ENCODE data around the gene ADAM22. TPM values are rescaled to one million over a fixed set of nuclear protein-coding genes. Genes with fewer than 3 reads are reported as not detected.

The ADAM22 gene
- total and polyA plus RNA-seq, 4 donors: 27.2 to 178 (median 44.1) TPM

- H3K36me3 ChIP-seq (ENCODE audit: control insufficient read depth, insufficient read depth, low read length): no peaks in the 10 kb centered on the region
- no peak overlapping the region for H3K27ac ChIP-seq (ENCODE audit: low read depth, low read length)
- DNase-seq (ENCODE audit: low read depth in 4 of 6, low spot score in 6 of 6): no peak
- 90% methylated on average over 2 of the region's 6 CpGs for WGBS (ENCODE audit: insufficient coverage)
- no peaks in the 10 kb centered on the region for H3K27me3 ChIP-seq (ENCODE audit: control insufficient read depth, insufficient read depth, low read length)
- H3K4me1 ChIP-seq (ENCODE audit: control insufficient read depth, insufficient read depth, low read length): no peaks in the 10 kb centered on the region
- no peak overlapping the region for H3K4me3 ChIP-seq (ENCODE audit: low read depth, low read length)
- peaks cover 2% of the 10 kb centered on the region for H3K9me3 ChIP-seq (ENCODE audit: control insufficient read depth, insufficient read depth, low read length)
Observed at GRCh38 chr7:88001744-88002530, 67.9 kb downstream of the ADAM22 start.

GRCh38 chr7:88002617-88003016 is 68.6 kb downstream of the ADAM22 start:
- Histone ChIP-seq H3K9me3 (ENCODE audit: control insufficient read depth, insufficient read depth, low read length) (peaks cover 2% of the 10 kb centered on the region), H3K4me3 (ENCODE audit: low read depth, low read length) (no peak overlapping the region), H3K36me3 (ENCODE audit: control insufficient read depth, insufficient read depth, low read length) (no peaks in the 10 kb centered on the region), H3K27me3 (ENCODE audit: control insufficient read depth, insufficient read depth, low read length) (no peaks in the 10 kb centered on the region), H3K4me1 (ENCODE audit: control insufficient read depth, insufficient read depth, low read length) (no peaks in the 10 kb centered on the region), H3K27ac (ENCODE audit: low read depth, low read length) (no peak overlapping the region)
- no peak for DNase-seq (ENCODE audit: low read depth in 4 of 6, low spot score in 6 of 6)

- Histone ChIP-seq H3K4me3 (ENCODE audit: low read depth, low read length) (no peak overlapping the region), H3K27me3 (ENCODE audit: control insufficient read depth, insufficient read depth, low read length) (no peaks in the 10 kb centered on the region), H3K9me3 (ENCODE audit: control insufficient read depth, insufficient read depth, low read length) (peaks cover 2% of the 10 kb centered on the region), H3K4me1 (ENCODE audit: control insufficient read depth, insufficient read depth, low read length) (no peaks in the 10 kb centered on the region), H3K27ac (ENCODE audit: low read depth, low read length) (no peak overlapping the region), H3K36me3 (ENCODE audit: control insufficient read depth, insufficient read depth, low read length) (no peaks in the 10 kb centered on the region)
- 85% methylated on average over 2 of the region's 3 CpGs for WGBS (ENCODE audit: insufficient coverage)
- DNase-seq (ENCODE audit: low read depth in 4 of 6, low spot score in 6 of 6): no peak
Observed at GRCh38 chr7:88003581-88003980, 69.5 kb downstream of the ADAM22 start.

- Histone ChIP-seq H3K4me1 (ENCODE audit: control insufficient read depth, insufficient read depth, low read length) (no peaks in the 10 kb centered on the region), H3K27me3 (ENCODE audit: control insufficient read depth, insufficient read depth, low read length) (no peaks in the 10 kb centered on the region), H3K4me3 (ENCODE audit: low read depth, low read length) (no peak overlapping the region), H3K36me3 (ENCODE audit: control insufficient read depth, insufficient read depth, low read length) (no peaks in the 10 kb centered on the region), H3K9me3 (ENCODE audit: control insufficient read depth, insufficient read depth, low read length) (peaks cover 2% of the 10 kb centered on the region), H3K27ac (ENCODE audit: low read depth, low read length) (no peak overlapping the region)
- DNase-seq (ENCODE audit: low read depth in 4 of 6, low spot score in 6 of 6): no peak
Observed at GRCh38 chr7:88005191-88005590, 71.1 kb downstream of the ADAM22 start.

GRCh38 chr7:88009651-88010050 is 75.6 kb downstream of the ADAM22 start:
- H3K27me3 ChIP-seq (ENCODE audit: control insufficient read depth, insufficient read depth, low read length): no peaks in the 10 kb centered on the region
- no peak overlapping the region for H3K4me3 ChIP-seq (ENCODE audit: low read depth, low read length)
- no peaks in the 10 kb centered on the region for H3K4me1 ChIP-seq (ENCODE audit: control insufficient read depth, insufficient read depth, low read length)
- no peaks in the 10 kb centered on the region for H3K36me3 ChIP-seq (ENCODE audit: control insufficient read depth, insufficient read depth, low read length)
- H3K27ac ChIP-seq (ENCODE audit: low read depth, low read length): no peak overlapping the region
- no CpG with 5 or more reads among the region's 3 CpGs for WGBS (ENCODE audit: insufficient coverage)
- H3K9me3 ChIP-seq (ENCODE audit: control insufficient read depth, insufficient read depth, low read length): peaks cover 2% of the 10 kb centered on the region
- no peak for DNase-seq (ENCODE audit: low read depth in 4 of 6, low spot score in 6 of 6)

- H3K4me3 ChIP-seq (ENCODE audit: low read depth, low read length): no peak overlapping the region
- no peak for DNase-seq (ENCODE audit: low read depth in 4 of 6, low spot score in 6 of 6)
- H3K4me1 ChIP-seq (ENCODE audit: control insufficient read depth, insufficient read depth, low read length): no peaks in the 10 kb centered on the region
- no peaks in the 10 kb centered on the region for H3K27me3 ChIP-seq (ENCODE audit: control insufficient read depth, insufficient read depth, low read length)
- no peak overlapping the region for H3K27ac ChIP-seq (ENCODE audit: low read depth, low read length)
- H3K36me3 ChIP-seq (ENCODE audit: control insufficient read depth, insufficient read depth, low read length): no peaks in the 10 kb centered on the region
- no peaks in the 10 kb centered on the region for H3K9me3 ChIP-seq (ENCODE audit: control insufficient read depth, insufficient read depth, low read length)
Observed at GRCh38 chr7:88012086-88012485, 78.0 kb downstream of the ADAM22 start.

GRCh38 chr7:88013981-88014380 is 79.9 kb downstream of the ADAM22 start:
- no peaks in the 10 kb centered on the region for H3K36me3 ChIP-seq (ENCODE audit: control insufficient read depth, insufficient read depth, low read length)
- no peaks in the 10 kb centered on the region for H3K27me3 ChIP-seq (ENCODE audit: control insufficient read depth, insufficient read depth, low read length)
- DNase-seq (ENCODE audit: low read depth in 4 of 6, low spot score in 6 of 6): no peak
- H3K4me1 ChIP-seq (ENCODE audit: control insufficient read depth, insufficient read depth, low read length): no peaks in the 10 kb centered on the region
- no peak overlapping the region for H3K27ac ChIP-seq (ENCODE audit: low read depth, low read length)
- H3K9me3 ChIP-seq (ENCODE audit: control insufficient read depth, insufficient read depth, low read length): no peaks in the 10 kb centered on the region
- no CpG with 5 or more reads among the region's 3 CpGs for WGBS (ENCODE audit: insufficient coverage)
- H3K4me3 ChIP-seq (ENCODE audit: low read depth, low read length): no peak overlapping the region

- H3K4me3 ChIP-seq (ENCODE audit: low read depth, low read length): no peak overlapping the region
- DNase-seq (ENCODE audit: low read depth in 4 of 6, low spot score in 6 of 6): no peak
- H3K27ac ChIP-seq (ENCODE audit: low read depth, low read length): no peak overlapping the region
- no peaks in the 10 kb centered on the region for H3K4me1 ChIP-seq (ENCODE audit: control insufficient read depth, insufficient read depth, low read length)
- H3K9me3 ChIP-seq (ENCODE audit: control insufficient read depth, insufficient read depth, low read length): no peaks in the 10 kb centered on the region
- no peaks in the 10 kb centered on the region for H3K27me3 ChIP-seq (ENCODE audit: control insufficient read depth, insufficient read depth, low read length)
- 100% methylated on average over 1 of the region's 2 CpGs for WGBS (ENCODE audit: insufficient coverage)
- no peaks in the 10 kb centered on the region for H3K36me3 ChIP-seq (ENCODE audit: control insufficient read depth, insufficient read depth, low read length)
Observed at GRCh38 chr7:88014581-88014980, 80.5 kb downstream of the ADAM22 start.

- H3K4me1 ChIP-seq (ENCODE audit: control insufficient read depth, insufficient read depth, low read length): no peaks in the 10 kb centered on the region
- no peaks in the 10 kb centered on the region for H3K36me3 ChIP-seq (ENCODE audit: control insufficient read depth, insufficient read depth, low read length)
- no peak overlapping the region for H3K4me3 ChIP-seq (ENCODE audit: low read depth, low read length)
- WGBS (ENCODE audit: insufficient coverage): no CpG with 5 or more reads among the region's 1 CpG
- no peaks in the 10 kb centered on the region for H3K27me3 ChIP-seq (ENCODE audit: control insufficient read depth, insufficient read depth, low read length)
- DNase-seq (ENCODE audit: low read depth in 4 of 6, low spot score in 6 of 6): no peak
- no peak overlapping the region for H3K27ac ChIP-seq (ENCODE audit: low read depth, low read length)
- H3K9me3 ChIP-seq (ENCODE audit: control insufficient read depth, insufficient read depth, low read length): no peaks in the 10 kb centered on the region
Observed at GRCh38 chr7:88015309-88015708, 81.3 kb downstream of the ADAM22 start.

GRCh38 chr7:88018501-88018900 is 84.5 kb downstream of the ADAM22 start:
- Histone ChIP-seq H3K4me3 (ENCODE audit: low read depth, low read length) (no peak overlapping the region), H3K27ac (ENCODE audit: low read depth, low read length) (no peak overlapping the region), H3K27me3 (ENCODE audit: control insufficient read depth, insufficient read depth, low read length) (no peaks in the 10 kb centered on the region), H3K9me3 (ENCODE audit: control insufficient read depth, insufficient read depth, low read length) (no peaks in the 10 kb centered on the region), H3K4me1 (ENCODE audit: control insufficient read depth, insufficient read depth, low read length) (no peaks in the 10 kb centered on the region), H3K36me3 (ENCODE audit: control insufficient read depth, insufficient read depth, low read length) (no peaks in the 10 kb centered on the region)
- DNase-seq (ENCODE audit: low read depth in 4 of 6, low spot score in 6 of 6): peak in 1 of 6 donors; percentile 57
- WGBS (ENCODE audit: insufficient coverage): no CpG with 5 or more reads among the region's 1 CpG

All from spinal cord (tissue), 10 donors.